ENCODE results near the gene NGF. TPM values are rescaled to one million over a fixed set of nuclear protein-coding genes. Genes with fewer than 3 reads are reported as not detected.
"Not testable (repeated sequence)": the region's sequence is repeated elsewhere in the genome, so short reads cannot be mapped to it uniquely, and the experiment has no call there.

Gene NGF
- 2.7 TPM for total RNA-seq

GRCh38 chr1:115337633-115338456, at the start of gene NGF:
Gene NGF (minus strand): TSS chr1:115338249. CDS start chr1:115286795, 51,454 bp downstream.
- Histone ChIP-seq H3K27me3 (no peaks in the 10 kb centered on the region), H3K4me3 (peak within 1 kb of the TSS; percentile 62 to 64), H3K27ac (peak within 1 kb of the TSS; percentile 72), H3K36me3 (no peaks in the 10 kb centered on the region), H3K4me1 (peaks cover 35% of the 10 kb centered on the region), H3K9me3 (no peaks in the 10 kb centered on the region)
- DNase-seq (ENCODE audit: extremely low spot score in 2 of 2): no peak
- intact Hi-C loops (cut with DNase I): loop anchor here (10.0 kb wide), 1 partner anchor 173 kb away; no protein-coding TSS in a partner anchor
- TF ChIP-seq POLR2AphosphoS5 (IDR thresholded peaks at IDR 0.05; ENCODE audit: insufficient read depth in 1 of 2, low read depth in 1 of 2): peak in 1 of 2 donors; percentile 84
- no peak for TF ChIP-seq CTCF (IDR thresholded peaks at IDR 0.05)
- TF ChIP-seq POLR2A (IDR thresholded peaks at IDR 0.05): peak in 1 of 2 donors; percentile 40

- intact Hi-C loops (cut with DNase I); H3K27me3 ChIP-seq: not testable (repeated sequence)
Observed at GRCh38 chr1:115383455-115383854, 45.4 kb upstream of the NGF start.

GRCh38 chr1:115379943-115380342, 41.9 kb upstream of the NGF start:
- Histone ChIP-seq H3K4me3 (no peak overlapping the region), H3K27me3 (no peaks in the 10 kb centered on the region), H3K4me1 (no peaks in the 10 kb centered on the region), H3K27ac (no peak overlapping the region), H3K36me3 (no peaks in the 10 kb centered on the region), H3K9me3 (no peaks in the 10 kb centered on the region)
- intact Hi-C loops (cut with DNase I): no loop called here
- no peak for DNase-seq (ENCODE audit: extremely low spot score in 2 of 2)
- TF ChIP-seq POLR2AphosphoS5 (IDR thresholded peaks at IDR 0.05; ENCODE audit: insufficient read depth in 1 of 2, low read depth in 1 of 2) (no peak), CTCF (IDR thresholded peaks at IDR 0.05) (no peak), POLR2A (IDR thresholded peaks at IDR 0.05) (no peak)

More at GRCh38 chr1:115383455-115383854, 45.4 kb upstream of the NGF start:
- not testable (repeated sequence) for H3K27ac ChIP-seq; H3K9me3 ChIP-seq; DNase-seq (ENCODE audit: extremely low spot score in 2 of 2); H3K4me1 ChIP-seq; H3K4me3 ChIP-seq; H3K36me3 ChIP-seq

DNA sequence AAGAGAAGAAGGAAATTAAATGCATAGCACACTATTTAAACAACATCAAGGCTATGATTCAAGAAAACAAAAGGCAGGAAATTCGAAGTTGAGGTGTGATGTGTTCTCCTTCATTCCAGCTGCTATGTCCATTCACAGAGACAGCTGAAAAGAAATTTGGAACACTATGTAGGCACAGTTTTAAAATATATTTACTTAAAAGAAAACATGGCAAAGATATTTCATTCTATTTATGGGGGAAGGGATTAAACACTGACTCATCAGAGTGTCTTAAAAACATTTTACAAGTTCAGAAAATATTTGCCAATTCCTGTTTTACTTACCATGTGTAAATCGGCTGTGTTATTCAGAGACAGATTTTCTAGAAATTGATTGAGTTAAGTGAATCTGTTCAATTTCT, 39.4 kb upstream of the NGF start:
- Histone ChIP-seq H3K27me3 (no peaks in the 10 kb centered on the region), H3K4me3 (no peak overlapping the region), H3K27ac (no peak overlapping the region), H3K4me1 (no peaks in the 10 kb centered on the region), H3K9me3 (no peaks in the 10 kb centered on the region), H3K36me3 (no peaks in the 10 kb centered on the region)
- TF ChIP-seq POLR2A (IDR thresholded peaks at IDR 0.05) (no peak), CTCF (IDR thresholded peaks at IDR 0.05) (no peak), POLR2AphosphoS5 (IDR thresholded peaks at IDR 0.05; ENCODE audit: insufficient read depth in 1 of 2, low read depth in 1 of 2) (no peak)
- DNase-seq (ENCODE audit: extremely low spot score in 2 of 2): no peak
- intact Hi-C loops (cut with DNase I): no loop called here

DNA sequence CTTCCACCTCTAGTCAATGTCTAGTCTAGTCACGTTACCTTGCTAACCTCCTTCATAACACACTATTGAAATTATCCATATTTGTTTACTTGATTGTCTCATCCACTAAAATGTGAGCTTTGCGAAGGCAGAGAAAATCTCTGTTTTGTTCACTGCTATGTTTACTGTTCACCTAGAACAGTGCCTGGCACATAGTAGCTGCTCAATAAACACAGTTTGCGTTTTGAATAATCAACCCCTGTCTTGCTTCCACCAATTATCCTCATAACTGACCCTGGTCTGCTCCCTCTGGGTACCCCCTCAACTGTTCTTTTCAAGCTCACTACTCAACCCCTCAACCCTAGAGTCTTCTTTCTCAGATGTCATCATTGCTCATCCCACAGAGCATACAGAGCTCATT, 36.5 kb upstream of the NGF start:
- Histone ChIP-seq H3K4me1 (no peaks in the 10 kb centered on the region), H3K27ac (no peak overlapping the region), H3K36me3 (no peaks in the 10 kb centered on the region), H3K9me3 (no peaks in the 10 kb centered on the region), H3K4me3 (no peak overlapping the region), H3K27me3 (no peaks in the 10 kb centered on the region)
- intact Hi-C loops (cut with DNase I): no loop called here
- DNase-seq (ENCODE audit: extremely low spot score in 2 of 2): no peak
- TF ChIP-seq POLR2A (IDR thresholded peaks at IDR 0.05): no peak
- no peak for TF ChIP-seq CTCF (IDR thresholded peaks at IDR 0.05)
- TF ChIP-seq POLR2AphosphoS5 (IDR thresholded peaks at IDR 0.05; ENCODE audit: insufficient read depth in 1 of 2, low read depth in 1 of 2): no peak
